Testis (tissue), 2 donors: ENCODE results near the gene TPO.

Experiments used
- CTCF ChIP-seq, 3 experiments: fragments of 450-650 bp in 2 of 3; fragments of 200-600 bp in 1 of 3; sonication (generic) in 1 of 3; IDR thresholded peaks; one replicate each; pipeline ENCODE4 v1.5.1; 2016 to 2019; ENCODE audit warnings: antibody characterized with exemption in 3 of 3, mild to moderate bottlenecking in 2 of 3, moderate library complexity in 1 of 3
- POLR2A ChIP-seq: fragments of 450-650 bp; IDR thresholded peaks from one replicate; pipeline ENCODE4 v1.6.1; 2017; ENCODE audit warnings: antibody characterized with exemption, mild to moderate bottlenecking, moderate library complexity

GRCh38 chr2:1453561-1453960 lies 40.3 kb downstream of the TPO start:
- no peak for TF ChIP-seq CTCF (IDR thresholded peaks at IDR 0.05)
- no peak for TF ChIP-seq POLR2A
